ENCODE results near the gene MDC1.
A peak's percentile ranks its signal among the peaks of the same experiment; 100 is the strongest.

Gene MDC1

DNA sequence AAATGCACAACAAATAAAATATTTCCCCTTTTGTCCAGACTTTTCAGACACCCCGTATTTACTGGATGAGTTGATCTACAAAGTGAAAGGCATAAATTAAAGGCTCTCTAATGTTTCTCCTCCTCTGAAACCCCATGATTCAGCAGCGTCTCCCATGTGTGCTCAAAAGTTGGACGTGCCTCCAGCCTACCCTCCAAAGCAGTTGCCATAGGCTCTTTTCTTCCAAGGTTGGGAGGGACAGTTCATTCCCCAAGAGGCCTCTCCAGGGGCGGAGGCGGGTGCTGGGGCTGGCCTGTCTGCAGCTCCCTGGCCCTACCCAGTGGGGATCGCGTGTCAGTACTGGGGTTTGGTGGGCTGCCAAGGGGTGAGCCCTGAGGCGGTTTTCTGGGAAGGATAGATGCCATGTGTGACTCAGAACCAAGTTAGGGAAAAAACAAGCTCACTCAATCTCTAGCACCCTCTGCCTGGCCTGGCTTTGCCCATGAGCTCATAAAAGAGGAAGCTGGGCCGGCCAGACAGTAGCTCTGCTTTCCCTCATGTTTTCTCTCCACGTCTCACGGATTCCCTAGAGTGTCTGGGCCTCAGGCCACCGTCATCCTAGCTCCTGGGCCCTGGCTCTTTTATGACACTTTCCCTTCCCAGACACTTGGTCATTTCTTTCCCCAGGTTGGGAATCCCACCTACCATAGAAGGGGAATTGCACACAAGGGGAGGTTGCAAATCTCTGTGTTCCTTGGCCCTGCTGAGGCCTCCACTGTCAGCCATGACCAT is 35.3 kb upstream of the MDC1 start (continued):
- TF ChIP-seq ZNF623 (tag by site-specific recombination; IDR thresholded peaks at IDR 0.05) (no peak), ZNF335 (tag by site-specific recombination; conservative IDR thresholded peaks at IDR 0.05) (peak; percentile 42; the same call in 1 of the 2 replicates), ZNF549 (tag by site-specific recombination; IDR thresholded peaks at IDR 0.05) (no peak), KLF1 (tag by site-specific recombination; IDR thresholded peaks at IDR 0.05) (peak; percentile 93), REPIN1 (tag by site-specific recombination; IDR thresholded peaks at IDR 0.05; ENCODE audit: low read depth) (no peak), ZNF221 (tag by site-specific recombination; IDR thresholded peaks at IDR 0.05; ENCODE audit: borderline replicate concordance) (no peak), ZFP41 (tag by site-specific recombination; IDR thresholded peaks at IDR 0.05; ENCODE audit: borderline replicate concordance) (no peak), ZFHX2 (tag by site-specific recombination; conservative IDR thresholded peaks at IDR 0.05) (peak; percentile 82), GLIS2 (tag by site-specific recombination; IDR thresholded peaks at IDR 0.05) (peak; percentile 90), ZNF830 (tag by site-specific recombination; IDR thresholded peaks at IDR 0.05; ENCODE audit: low read depth) (no peak), GLI4 (tag by site-specific recombination; IDR thresholded peaks at IDR 0.05) (no peak), ZNF571 (tag by site-specific recombination; IDR thresholded peaks at IDR 0.05) (no peak), HOXA7 (CRISPR knock-in tag; IDR thresholded peaks at IDR 0.05; ENCODE audit: borderline replicate concordance) (no peak), ZNF621 (tag by site-specific recombination; IDR thresholded peaks at IDR 0.05) (no peak), ZNF391 (tag by site-specific recombination; IDR thresholded peaks at IDR 0.05; ENCODE audit: borderline replicate concordance, low read depth) (0 out of 2 replicates have a peak, but pooled peaks have one; percentile 28), ZNF26 (tag by site-specific recombination; IDR thresholded peaks at IDR 0.05) (no peak), ZNF660 (tag by site-specific recombination; IDR thresholded peaks at IDR 0.05) (peak; percentile 97), ZXDB (tag by site-specific recombination; IDR thresholded peaks at IDR 0.05) (peak; percentile 91), KLF9 (tag by site-specific recombination; IDR thresholded peaks at IDR 0.05; ENCODE audit: low read depth) (peak; percentile 33; the same call in 1 of the 2 replicates), ZNF785 (tag by site-specific recombination; IDR thresholded peaks at IDR 0.05) (no peak), YY2 (tag by site-specific recombination; IDR thresholded peaks at IDR 0.05) (no peak), ZNF341 (tag by site-specific recombination; IDR thresholded peaks at IDR 0.05; ENCODE audit: low read depth) (no peak), ZNF121 (tag by site-specific recombination; IDR thresholded peaks at IDR 0.05) (no peak), ZNF426 (tag by site-specific recombination; IDR thresholded peaks at IDR 0.05) (no peak), ZSCAN23 (tag by site-specific recombination; IDR thresholded peaks at IDR 0.05) (no peak), WT1 (tag by site-specific recombination; IDR thresholded peaks at IDR 0.05) (peak; percentile 62; the same call in 1 of the 2 replicates)
- TF ChIP-seq, protein P1, sequence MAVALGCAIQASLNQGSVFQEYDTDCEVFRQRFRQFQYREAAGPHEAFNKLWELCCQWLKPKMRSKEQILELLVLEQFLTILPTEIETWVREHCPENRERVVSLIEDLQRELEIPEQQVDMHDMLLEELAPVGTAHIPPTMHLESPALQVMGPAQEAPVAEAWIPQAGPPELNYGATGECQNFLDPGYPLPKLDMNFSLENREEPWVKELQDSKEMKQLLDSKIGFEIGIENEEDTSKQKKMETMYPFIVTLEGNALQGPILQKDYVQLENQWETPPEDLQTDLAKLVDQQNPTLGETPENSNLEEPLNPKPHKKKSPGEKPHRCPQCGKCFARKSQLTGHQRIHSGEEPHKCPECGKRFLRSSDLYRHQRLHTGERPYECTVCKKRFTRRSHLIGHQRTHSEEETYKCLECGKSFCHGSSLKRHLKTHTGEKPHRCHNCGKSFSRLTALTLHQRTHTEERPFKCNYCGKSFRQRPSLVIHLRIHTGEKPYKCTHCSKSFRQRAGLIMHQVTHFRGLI (tag by site-specific recombination; IDR thresholded peaks at IDR 0.05) = peak; percentile 62; the same call in 1 of the 2 replicates
- TF ChIP-seq, protein P2, sequence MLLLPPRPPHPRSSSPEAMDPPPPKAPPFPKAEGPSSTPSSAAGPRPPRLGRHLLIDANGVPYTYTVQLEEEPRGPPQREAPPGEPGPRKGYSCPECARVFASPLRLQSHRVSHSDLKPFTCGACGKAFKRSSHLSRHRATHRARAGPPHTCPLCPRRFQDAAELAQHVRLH (tag by site-specific recombination; IDR thresholded peaks at IDR 0.05) = peak; percentile 48
- TF ChIP-seq, protein P3, sequence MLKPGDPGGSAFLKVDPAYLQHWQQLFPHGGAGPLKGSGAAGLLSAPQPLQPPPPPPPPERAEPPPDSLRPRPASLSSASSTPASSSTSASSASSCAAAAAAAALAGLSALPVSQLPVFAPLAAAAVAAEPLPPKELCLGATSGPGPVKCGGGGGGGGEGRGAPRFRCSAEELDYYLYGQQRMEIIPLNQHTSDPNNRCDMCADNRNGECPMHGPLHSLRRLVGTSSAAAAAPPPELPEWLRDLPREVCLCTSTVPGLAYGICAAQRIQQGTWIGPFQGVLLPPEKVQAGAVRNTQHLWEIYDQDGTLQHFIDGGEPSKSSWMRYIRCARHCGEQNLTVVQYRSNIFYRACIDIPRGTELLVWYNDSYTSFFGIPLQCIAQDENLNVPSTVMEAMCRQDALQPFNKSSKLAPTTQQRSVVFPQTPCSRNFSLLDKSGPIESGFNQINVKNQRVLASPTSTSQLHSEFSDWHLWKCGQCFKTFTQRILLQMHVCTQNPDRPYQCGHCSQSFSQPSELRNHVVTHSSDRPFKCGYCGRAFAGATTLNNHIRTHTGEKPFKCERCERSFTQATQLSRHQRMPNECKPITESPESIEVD (tag by site-specific recombination; IDR thresholded peaks at IDR 0.05) = no peak
- TF ChIP-seq, protein P4, sequence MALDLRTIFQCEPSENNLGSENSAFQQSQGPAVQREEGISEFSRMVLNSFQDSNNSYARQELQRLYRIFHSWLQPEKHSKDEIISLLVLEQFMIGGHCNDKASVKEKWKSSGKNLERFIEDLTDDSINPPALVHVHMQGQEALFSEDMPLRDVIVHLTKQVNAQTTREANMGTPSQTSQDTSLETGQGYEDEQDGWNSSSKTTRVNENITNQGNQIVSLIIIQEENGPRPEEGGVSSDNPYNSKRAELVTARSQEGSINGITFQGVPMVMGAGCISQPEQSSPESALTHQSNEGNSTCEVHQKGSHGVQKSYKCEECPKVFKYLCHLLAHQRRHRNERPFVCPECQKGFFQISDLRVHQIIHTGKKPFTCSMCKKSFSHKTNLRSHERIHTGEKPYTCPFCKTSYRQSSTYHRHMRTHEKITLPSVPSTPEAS (tag by site-specific recombination; IDR thresholded peaks at IDR 0.05) = no peak
- TF ChIP-seq, protein P5, sequence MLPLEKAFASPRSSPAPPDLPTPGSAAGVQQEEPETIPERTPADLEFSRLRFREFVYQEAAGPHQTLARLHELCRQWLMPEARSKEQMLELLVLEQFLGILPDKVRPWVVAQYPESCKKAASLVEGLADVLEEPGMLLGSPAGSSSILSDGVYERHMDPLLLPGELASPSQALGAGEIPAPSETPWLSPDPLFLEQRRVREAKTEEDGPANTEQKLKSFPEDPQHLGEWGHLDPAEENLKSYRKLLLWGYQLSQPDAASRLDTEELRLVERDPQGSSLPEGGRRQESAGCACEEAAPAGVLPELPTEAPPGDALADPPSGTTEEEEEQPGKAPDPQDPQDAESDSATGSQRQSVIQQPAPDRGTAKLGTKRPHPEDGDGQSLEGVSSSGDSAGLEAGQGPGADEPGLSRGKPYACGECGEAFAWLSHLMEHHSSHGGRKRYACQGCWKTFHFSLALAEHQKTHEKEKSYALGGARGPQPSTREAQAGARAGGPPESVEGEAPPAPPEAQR (tag by site-specific recombination; IDR thresholded peaks at IDR 0.05) = no peak
- TF ChIP-seq, protein P6, sequence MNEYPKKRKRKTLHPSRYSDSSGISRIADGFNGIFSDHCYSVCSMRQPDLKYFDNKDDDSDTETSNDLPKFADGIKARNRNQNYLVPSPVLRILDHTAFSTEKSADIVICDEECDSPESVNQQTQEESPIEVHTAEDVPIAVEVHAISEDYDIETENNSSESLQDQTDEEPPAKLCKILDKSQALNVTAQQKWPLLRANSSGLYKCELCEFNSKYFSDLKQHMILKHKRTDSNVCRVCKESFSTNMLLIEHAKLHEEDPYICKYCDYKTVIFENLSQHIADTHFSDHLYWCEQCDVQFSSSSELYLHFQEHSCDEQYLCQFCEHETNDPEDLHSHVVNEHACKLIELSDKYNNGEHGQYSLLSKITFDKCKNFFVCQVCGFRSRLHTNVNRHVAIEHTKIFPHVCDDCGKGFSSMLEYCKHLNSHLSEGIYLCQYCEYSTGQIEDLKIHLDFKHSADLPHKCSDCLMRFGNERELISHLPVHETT (tag by site-specific recombination; IDR thresholded peaks at IDR 0.05) = peak; percentile 76; the same call in 1 of the 2 replicates
